Umbilical cord (tissue), 2 donors: Measurements from ENCODE around the gene SHROOM4. TPM values are rescaled to one million over a fixed set of nuclear protein-coding genes. Genes with fewer than 3 reads are reported as not detected.

Experiments used
- DNase-seq: peaks from one replicate; pipeline ENCODE4 v3.0.0-alpha.2; 2015; ENCODE audit warnings: low spot score
- total RNA-seq: library from RNA; depleted of rRNA; stranded (reverse); fragments of >200 nt; gene quantifications from one replicate; pipeline ENCODE4 v1.2.3, GENCODE V29; 2014; ENCODE audit warnings: low replicate concordance; ENCODE audit not compliant: insufficient read depth

Gene SHROOM4
- total RNA-seq, 1 donor from 2014 or later = 7.0 TPM

DNA sequence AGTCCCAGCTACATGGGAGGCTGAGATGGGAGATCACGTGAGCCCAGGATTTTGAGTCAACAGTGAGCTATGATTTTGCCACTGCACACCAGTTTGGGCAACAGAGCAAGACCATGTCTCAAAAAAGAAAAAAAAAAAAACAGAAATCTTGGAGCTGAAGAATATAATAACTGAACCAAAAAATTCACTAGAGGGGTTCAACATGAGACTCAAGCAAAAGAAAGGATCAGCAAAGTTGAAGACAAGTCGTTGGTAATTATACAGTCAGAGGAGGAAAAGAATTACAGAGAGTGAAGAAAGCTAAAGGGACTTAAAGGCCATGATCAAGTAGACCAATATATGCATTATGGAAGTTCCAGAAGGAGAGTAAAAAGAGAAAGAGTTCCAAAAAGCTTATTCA is 26.9 kb downstream of the SHROOM4 start:
- DNase-seq = no peak

DNA sequence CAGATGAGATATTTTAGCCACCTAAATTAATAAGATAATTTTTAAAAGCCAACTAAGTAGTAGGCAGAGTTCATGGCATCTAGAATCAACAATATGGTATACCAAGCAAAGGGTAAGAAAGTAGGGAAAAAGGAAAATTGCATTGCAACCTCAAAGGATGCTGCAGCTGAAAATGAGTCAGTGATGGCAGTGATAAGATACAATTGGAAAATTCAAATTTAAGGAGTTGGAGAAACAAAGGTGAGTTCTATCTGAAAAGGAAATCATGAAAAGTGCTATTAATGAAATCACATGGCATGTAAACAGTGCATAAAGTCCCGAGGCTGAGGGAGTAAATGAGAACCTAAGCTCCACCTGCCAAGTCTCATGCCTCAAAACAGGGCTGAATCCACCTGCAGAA is 33.9 kb downstream of the SHROOM4 start:
- DNase-seq = no peak

DNA sequence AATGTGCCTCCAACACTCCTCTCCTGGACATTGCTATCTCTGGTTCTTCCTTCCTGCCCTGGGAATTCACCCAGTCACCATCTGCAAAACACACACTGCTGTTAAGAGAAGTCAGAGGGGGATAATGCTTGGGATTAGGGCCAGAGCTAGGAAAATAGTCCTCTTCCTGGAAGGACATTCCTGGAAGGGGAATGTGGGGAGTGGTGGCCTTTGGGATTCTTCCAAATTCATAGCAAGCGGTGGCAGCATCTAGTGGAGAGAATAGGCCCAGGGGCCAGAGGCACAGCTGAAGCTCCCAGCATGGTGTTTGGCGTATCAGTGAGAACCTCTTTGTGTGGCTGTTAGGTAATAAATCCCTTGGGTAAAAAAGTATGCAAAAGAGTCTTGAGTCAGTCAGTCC is 34.3 kb downstream of the SHROOM4 start:
- no peak for DNase-seq

DNA sequence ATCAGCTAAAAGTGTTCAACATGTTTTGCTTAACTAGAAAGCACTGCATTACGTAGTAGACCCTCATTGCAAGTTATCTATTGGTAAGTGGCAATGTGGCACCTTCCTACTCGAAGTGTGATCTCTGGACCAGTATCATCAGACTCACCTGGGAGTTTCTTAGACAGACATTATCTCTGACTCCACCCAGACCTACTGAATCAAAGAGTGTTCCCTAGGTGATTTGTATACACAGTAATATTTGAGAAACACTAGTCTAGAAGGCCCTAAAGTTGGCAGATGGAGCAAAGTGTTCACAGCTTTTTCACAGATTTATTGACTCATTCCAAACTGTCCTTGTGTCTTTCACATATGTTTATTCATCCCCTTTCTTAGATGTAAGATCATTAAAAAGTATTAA is 35.7 kb downstream of the SHROOM4 start:
- no peak for DNase-seq

DNA sequence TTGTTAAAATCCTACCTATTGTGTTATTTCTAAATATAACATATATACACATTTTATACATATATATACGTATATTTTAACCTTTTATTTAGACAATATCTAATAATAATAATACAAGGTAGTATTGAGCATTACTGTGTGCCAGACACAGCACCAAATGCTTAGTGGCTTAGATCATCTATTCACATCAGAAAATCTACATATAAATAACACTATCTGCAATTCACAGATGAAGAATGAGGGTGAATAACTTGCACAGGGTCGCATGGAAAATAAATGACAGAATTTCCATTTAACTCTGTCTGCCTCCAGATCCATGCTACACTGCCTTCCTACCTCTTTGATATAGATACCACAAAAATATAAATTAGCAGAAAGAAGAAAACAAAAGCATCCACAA is 37.7 kb downstream of the SHROOM4 start:
- DNase-seq = no peak

DNA sequence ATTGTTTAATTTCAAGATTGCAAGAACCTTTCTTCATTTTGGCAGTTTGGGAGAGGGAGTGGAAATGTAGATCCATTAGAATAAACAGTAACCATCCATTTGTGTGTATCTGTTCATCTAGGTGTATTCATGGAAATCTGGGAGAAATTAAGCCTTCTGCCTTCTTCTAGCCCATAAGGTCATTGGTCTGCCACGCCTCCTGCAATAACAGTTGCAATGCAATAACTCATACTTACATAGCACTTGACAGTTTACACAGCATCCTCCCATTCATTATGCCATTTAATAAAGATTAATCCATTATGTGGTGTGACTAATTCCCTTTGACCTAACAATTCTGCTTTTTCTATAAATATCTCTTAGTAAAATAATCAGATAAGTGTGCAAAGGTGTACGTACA is 42.6 kb downstream of the SHROOM4 start:
- no peak for DNase-seq

DNA sequence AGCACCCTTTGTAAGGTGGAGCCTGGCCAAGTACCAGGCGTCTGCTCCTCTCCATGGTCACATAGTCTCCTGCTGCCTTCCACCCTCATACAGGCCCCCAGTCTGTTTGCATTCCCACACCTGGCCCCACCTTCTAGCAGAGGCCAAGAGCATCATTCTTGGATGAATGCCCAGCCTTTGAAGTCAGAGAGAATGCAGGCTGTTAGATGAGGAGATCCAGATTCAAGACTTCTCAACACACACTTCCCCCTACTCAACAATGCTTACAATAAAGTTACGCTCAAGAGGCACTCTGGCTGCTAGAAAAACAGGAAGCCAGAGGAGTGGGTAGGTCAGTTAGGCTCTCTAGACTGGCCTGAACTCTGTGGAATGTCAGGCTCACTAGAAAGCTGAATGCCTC is 43.3 kb downstream of the SHROOM4 start:
- DNase-seq = peak; percentile 72

DNA sequence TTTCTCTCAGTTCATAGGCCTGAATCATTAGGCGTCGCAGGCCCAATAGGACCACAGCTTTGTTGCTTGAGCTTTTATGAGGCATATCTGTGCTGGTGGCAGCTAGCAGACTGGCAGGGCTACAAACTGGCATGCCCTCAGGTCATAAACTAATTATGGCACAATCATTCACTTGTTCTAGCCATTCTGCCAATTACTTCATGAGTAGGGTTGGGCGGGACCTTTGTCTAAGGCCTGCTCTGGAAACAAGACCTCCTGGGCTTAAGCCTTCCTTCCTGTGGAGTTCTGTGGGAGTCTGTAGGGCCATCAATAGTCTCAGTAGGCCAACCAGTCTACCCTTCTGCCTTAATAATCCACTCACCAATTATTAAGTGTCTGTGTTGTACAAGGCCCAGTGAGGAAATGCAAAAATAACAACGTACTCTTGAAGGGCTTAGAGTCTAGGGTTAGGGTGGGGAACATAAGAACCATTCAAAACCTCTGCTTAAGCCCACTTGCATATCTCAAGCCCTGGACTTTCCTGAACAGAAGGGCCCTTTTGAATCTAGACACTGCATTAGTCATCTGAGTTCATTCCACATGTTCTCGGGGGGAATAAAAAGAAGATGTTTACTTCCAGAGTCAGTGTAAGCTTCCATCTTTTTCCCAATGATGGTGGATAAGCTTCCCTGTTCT is 44.5 kb downstream of the SHROOM4 start:
- DNase-seq = no peak

DNA sequence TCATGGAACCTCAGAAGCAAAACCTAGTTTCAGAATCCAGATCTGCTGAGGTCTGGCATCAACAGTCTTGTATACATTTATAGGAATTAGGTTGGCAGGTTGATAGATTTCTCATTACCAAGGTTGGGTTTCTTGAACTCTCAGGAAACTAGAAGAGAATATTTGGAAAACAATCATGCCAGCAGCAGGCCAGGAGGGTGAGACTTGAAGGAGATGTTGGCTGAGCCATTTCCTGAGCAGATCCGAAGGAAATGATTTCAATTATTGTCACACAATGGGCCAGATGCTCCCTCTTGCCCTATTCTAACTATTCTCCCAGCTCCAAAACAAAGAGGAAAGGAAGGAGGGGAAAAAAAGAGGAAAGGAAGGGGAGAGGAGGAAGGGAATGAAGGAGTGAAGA is 45.2 kb downstream of the SHROOM4 start:
- DNase-seq = no peak

DNA sequence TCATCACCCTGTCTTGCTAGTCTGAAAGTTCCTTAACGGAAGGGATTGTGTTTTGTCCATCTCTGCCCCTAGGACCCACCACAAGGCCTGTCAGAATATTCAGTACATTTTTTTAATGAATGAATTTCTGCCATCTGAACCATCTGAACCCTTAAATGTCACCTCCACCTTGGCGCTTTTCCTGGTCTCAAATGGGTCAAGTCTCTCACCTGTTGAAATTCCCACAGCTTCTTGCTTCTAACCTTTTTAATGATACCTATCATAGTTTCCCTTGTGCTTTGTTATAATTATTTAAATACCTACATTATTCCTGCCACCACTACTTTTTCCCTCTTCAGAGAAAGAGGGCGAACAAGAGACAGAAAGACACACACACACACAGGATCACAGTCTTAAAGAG is 48.0 kb downstream of the SHROOM4 start:
- no peak for DNase-seq

DNA sequence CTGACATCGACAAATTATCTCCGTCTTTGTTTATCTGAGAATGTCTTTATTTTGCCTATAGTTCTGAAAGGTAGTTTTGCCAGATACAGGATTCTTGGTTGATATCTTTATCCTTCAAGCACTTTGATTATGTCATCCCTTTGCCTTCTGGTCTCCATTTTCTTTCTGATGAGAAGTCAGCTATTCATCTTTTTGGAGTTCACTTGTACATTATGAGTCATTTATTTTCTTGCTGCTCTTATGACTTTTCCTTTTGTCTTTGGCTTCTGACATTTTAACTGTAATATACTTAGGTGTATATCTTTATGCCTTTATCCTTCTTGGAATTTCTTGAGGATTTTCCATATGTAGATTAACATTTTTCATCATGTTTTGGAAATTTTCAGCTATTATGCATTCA is 51.4 kb downstream of the SHROOM4 start:
- DNase-seq = no peak

DNA sequence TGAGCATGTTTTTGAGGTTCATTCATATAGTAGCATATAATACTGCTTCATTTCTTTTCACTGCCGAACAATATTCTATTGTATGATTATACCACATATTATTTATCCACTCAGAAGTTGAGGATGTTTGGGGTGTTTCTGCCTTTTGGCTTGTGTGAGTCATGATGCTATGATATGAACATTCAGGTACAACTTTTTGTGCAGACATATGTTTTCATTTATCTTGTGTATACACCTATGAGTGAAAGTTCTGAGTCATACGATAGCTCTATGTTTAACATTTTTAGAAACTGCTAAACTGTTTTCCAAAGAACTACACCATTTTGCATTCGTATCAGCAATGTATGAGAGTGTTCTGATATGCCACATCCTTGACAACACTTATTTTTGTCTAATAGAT is 57.7 kb downstream of the SHROOM4 start:
- DNase-seq = no peak

DNA sequence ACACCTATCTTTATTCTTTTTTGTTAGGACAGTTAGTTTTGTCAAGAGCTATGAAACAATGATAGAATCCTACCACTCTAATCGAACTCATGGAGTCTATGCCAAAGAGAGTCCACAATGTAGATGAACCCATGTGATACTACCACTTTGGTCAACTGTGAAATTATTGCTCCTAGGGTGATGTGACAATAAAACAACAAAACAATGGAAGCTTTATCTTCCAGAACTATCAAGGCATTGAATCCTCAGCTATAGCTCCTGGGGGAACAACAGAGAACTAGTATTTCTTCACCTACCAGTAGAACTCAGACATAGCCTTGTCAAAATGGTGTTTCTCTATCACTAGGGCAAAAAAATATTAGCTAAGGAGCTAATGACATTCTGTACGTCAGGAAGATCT is 62.9 kb downstream of the SHROOM4 start:
- DNase-seq = no peak

DNA sequence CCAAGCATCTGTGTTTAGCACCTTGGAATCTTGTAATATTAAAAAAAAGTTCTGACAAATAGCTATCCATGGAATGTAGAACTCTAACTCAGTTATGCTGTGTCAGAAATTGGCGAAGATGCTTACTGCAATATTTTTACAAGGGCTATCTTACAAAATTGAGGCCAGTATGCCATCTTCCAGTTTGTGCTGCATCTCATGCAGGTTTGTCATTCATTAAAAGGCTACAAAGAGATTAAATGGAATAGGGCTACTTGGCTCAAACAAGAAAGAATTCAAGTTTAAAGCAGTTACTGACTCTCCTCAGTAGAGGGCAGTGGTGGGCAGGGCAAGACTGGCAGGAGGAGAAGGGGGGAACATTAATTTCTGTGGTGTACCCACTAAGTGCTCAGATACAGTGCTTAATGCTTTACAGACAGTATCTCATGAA is 66.5 kb downstream of the SHROOM4 start:
- no peak for DNase-seq

DNA sequence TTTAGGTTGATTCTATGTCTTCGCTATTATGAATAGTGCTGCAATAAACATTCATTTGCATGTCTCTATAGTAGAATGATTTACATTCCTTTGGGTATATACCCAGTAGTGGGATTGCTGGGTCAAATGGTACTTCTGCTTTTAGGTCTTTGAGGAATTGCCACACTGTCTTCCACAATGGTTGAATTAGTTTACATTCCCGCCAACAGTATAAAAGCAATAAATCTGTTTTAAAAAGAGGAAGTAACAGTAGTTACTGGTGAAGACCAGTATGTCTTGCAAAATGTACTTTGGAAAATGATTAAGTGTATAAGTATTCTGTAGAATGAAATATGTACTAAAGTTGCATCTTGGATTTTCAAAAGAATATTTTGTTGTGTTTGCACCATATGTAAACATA is 77.3 kb downstream of the SHROOM4 start:
- no peak for DNase-seq

DNA sequence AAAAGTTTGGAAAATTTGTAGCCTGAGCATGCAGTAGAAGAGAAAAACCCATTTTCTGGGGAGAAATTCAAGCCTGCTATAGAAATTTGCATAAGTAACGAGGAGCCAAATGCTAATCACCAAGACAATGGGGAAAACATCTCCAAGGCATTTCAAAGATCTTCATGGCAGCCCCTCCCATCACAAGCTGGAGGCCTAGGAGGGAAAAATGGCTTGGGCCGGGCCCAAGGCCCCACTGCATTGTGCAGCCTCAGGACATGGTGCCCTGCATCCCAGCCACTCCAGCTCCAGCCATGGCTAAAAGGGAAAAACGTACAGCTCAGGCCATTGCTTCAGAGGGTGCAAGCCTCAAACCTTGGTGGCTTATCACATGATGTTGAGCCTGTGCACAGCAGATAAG is 87.7 kb downstream of the SHROOM4 start:
- DNase-seq = no peak

DNA sequence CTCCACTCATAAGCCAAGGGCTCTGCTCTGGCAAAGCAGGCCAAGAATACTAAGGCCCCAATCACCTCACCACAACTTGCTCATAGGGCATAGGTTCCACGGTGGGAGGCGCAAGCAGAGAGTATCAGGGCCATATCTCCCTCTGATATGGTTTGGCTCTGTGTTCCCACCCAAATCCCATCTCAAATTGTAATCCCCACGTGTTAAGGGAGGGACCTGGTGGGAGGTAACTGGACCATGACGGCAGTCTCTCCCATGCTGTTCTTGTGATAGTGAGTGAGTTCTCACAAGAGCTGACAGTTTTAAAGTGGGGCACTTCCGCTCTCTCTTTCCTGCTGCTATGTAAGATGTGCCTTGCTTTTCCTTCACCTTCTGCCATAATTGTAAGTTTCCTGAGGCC is 88.7 kb downstream of the SHROOM4 start:
- DNase-seq = no peak

DNA sequence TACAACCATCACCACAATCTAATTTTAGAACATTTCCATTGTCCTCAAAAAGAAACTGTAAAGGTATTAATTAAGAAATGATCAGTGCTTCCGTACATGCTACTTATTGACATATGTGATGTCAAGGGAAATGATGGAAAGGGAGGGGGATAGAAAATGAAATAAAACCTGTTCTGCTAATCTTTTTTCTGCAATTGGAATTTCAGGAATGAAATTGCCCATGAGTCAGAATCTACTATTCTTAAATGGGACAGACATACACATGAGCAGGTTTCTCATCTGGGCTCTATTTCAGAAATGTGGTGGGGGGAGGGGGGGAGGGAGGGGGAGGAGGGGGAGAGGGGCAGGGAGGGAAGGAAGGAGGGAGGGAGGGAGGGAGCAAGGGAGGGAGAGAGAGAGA is 91.0 kb downstream of the SHROOM4 start:
- no peak for DNase-seq

DNA sequence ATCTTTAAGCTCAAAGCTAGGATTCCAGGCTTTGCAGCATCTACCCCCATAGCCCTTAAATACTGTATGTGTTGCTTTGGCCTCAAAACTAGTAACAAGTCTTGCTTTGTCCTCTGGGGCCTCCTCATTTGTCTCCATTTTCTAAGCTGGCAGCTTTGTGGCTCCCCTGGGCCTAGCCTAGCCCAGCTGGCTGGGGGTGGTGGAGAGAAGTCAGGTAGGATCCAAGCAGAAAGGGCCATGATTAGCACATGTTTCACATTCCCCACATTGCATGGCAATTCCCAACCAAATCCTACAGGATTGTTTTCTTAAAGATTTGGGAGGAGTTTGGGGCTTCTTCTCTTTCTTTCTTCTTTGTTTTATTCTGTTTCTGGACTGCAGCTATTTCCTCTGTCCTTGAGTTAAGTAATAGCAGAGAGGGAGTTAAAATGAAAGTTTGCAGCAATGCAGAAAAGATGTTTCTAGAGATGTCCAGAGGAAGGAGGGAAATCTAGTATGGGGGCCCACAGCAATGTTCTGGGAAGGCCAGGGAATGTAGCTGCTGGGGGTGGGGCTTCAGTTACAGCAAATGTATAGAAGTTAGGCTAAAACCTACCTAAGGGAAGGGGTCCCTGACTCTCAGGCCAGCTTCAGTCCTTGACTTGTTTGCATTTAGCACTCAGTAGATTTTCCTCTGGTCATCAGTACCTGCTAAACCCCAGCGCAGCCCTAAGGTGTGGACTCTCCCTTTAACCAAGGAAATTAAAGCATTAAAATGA is 92.1 kb downstream of the SHROOM4 start:
- no peak for DNase-seq

DNA sequence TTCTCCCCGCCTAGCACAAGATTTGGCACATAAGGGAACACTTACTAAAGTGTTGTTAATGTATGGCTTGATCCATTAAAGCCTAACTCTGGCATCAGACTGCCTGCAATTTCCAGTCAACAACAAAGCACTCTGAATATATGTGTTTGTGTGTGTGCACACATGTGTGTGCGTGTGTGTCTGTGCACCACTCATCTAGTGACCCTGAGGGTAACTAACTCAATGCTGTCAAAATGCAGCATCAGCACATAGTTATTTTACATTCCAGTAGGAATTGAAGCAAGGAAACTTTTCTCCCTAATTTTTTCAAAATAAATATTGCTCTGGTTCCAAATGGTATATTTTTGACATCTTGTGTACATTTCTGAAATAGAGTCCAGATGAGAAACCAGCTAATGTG is 94.4 kb downstream of the SHROOM4 start:
- no peak for DNase-seq

DNA sequence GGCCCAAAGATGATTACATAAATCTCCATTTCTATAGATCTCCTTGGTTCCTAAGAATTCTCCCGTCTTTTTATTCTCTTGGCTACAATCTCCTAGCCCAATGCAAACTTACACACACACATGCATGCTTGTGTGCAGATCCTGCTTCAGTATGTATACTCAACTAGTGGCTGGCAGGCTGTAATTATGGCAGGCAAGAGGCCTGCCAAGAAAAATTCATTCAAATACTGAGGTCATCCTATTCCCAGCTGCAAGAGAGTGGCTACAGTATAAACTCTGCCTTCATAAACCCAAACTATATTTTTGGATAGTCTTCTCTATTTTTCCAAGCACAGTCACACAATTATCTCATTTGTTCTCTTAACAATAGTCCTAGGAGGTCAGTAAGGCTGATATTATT is 95.2 kb downstream of the SHROOM4 start:
- DNase-seq = no peak

DNA sequence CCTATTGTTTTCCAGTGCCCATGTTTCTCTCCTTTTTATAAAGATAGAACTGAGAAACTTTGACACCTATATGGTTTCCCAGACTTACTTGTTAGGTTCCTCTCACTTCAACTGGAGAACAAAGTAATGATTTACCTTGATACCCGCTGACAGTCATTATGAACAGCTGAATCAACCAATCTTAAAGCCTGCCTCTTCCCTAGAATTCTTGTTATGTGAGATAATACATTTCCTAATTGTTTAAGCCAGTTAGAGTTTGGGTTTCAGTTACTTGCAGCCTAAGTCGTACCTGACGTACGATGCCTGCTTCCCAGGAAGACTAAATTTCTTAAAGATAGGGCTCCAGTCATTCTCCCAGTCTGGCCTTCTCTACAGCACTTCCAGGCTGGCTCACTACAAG is 97.3 kb downstream of the SHROOM4 start:
- no peak for DNase-seq

DNA sequence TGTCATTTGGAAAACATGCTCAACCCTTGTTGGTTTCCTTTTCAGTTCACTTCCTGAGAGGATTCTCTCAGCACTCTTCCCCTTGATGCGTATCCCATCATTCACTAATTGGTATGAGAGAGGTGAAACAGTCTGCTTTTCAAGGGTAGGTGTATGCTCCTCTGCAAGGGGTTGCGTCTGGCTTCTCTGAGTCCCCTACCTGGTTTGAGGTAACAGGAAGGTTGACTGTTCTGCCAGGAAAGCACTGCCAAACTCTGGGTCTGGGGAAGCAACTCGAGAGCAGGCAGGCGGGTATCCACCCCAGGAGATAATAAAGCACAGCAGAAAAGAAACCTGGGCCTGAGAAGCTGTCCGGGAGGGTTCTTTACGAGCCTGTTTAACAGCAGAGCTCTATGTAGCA is 101.2 kb downstream of the SHROOM4 start:
- DNase-seq = no peak

DNA sequence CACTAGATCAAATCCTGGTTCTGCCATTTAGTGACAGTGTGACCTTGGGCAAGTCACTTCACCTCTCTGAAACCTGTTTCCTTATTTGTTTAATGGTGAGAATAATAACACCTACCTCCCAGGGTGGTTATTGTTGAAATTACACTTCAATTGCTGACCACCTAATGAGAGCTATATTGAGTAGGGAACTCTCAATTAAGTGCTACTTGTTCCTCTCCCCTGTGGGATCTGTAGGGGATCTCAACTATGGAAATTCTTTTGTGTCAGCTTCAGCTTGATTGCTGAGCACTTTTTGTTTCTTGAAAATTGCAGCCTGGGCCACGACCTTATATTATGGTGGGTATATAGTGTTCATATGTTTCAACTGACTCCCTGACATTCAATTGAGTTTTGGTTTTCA is 102.1 kb downstream of the SHROOM4 start:
- DNase-seq = no peak
